GM06990 (cell line): ENCODE measurements around the gene TOP1.
A peak's percentile ranks its signal among the peaks of the same experiment; 100 is the strongest.

Experiments
- DNase-seq: peaks from one replicate; pipeline ENCODE4 v3.0.0-alpha.2; 2011; ENCODE audit not compliant: insufficient read length; ENCODE audit errors: extremely low read depth
- H3K27me3 ChIP-seq: replicated peaks from 2 replicates; pipeline ENCODE4 v1.6.0; 2011; ENCODE audit warnings: low read length; ENCODE audit not compliant: control insufficient read depth, insufficient read depth
- H3K36me3 ChIP-seq: 2 replicates; pipeline ENCODE4 v1.5.1; 2011; ENCODE audit warnings: low read length; ENCODE audit not compliant: control insufficient read depth, insufficient read depth
- H3K4me3 ChIP-seq: replicated peaks from 2 replicates; pipeline ENCODE4 v1.5.1; 2011; ENCODE audit warnings: low read depth, mild to moderate bottlenecking, control low read depth, low read length
- CTCF ChIP-seq: IDR thresholded peaks from 2 replicates; pipeline ENCODE4 v1.5.1; 2011; ENCODE audit warnings: low read length, control low read depth, mild to moderate bottlenecking, inconsistent platforms; ENCODE audit not compliant: insufficient read depth, poor library complexity, severe bottlenecking

The TOP1 gene

GRCh38 chr20:41027366-41027765, 1.3 kb upstream of the TOP1 start:
- Histone ChIP-seq H3K4me3 (no peak overlapping the region; the same call in 1 of the 2 replicates), H3K36me3 (no peaks in the 10 kb centered on the region), H3K27me3 (no peaks in the 10 kb centered on the region)
- no peak for TF ChIP-seq CTCF
- DNase-seq = no peak

GRCh38 chr20:41027872-41028358, 707 bp upstream of the TOP1 start:
- no peaks in the 10 kb centered on the region for H3K36me3 ChIP-seq
- DNase-seq = no peak
- H3K4me3 ChIP-seq = peak overlapping the region; percentile 60
- TF ChIP-seq CTCF = no peak
- H3K27me3 ChIP-seq = no peaks in the 10 kb centered on the region

- peak; percentile 63 for DNase-seq
- H3K27me3 ChIP-seq = no peaks in the 10 kb centered on the region
- TF ChIP-seq CTCF = no peak
- peak overlapping the region; percentile 90 for H3K4me3 ChIP-seq
- no peaks in the 10 kb centered on the region for H3K36me3 ChIP-seq
These were observed 704 bp downstream of the TOP1 start for GRCh38 chr20:41029150-41029901.

GRCh38 chr20:41030061-41030460, 1.4 kb downstream of the TOP1 start:
- TF ChIP-seq CTCF = no peak
- Histone ChIP-seq H3K4me3 (peak overlapping the region; percentile 90), H3K36me3 (no peaks in the 10 kb centered on the region), H3K27me3 (no peaks in the 10 kb centered on the region)
- no peak for DNase-seq

GRCh38 chr20:41030531-41031242, 2.1 kb downstream of the TOP1 start:
- no peak for TF ChIP-seq CTCF
- DNase-seq = no peak
- Histone ChIP-seq H3K27me3 (no peaks in the 10 kb centered on the region), H3K4me3 (peak overlapping the region; percentile 90), H3K36me3 (no peaks in the 10 kb centered on the region)
